ENCODE results near the gene KRTAP17-1.
A peak's percentile ranks its signal among the peaks of the same experiment; 100 is the strongest.

The KRTAP17-1 gene

GRCh38 chr17:41332239-41332638 is 16.7 kb upstream of the KRTAP17-1 start:
- no peak for DNase-seq (ENCODE audit: low read depth)

- DNase-seq (ENCODE audit: low read depth) = no peak
These were observed 16.1 kb upstream of the KRTAP17-1 start for GRCh38 chr17:41331606-41332005.

GRCh38 chr17:41329279-41329948 is 13.9 kb upstream of the KRTAP17-1 start:
- peak; percentile 2 for DNase-seq (ENCODE audit: low read depth)

- DNase-seq (ENCODE audit: low read depth) = no peak
These were observed 12.7 kb upstream of the KRTAP17-1 start for GRCh38 chr17:41328207-41328606.

- DNase-seq (ENCODE audit: low read depth) = no peak
These were observed 12.1 kb upstream of the KRTAP17-1 start for GRCh38 chr17:41327411-41328120.

- DNase-seq (ENCODE audit: low read depth) = no peak
These were observed 10.9 kb upstream of the KRTAP17-1 start for GRCh38 chr17:41326173-41327145.

- no peak for DNase-seq (ENCODE audit: low read depth)
These were observed 10.1 kb upstream of the KRTAP17-1 start for GRCh38 chr17:41325611-41326010.

- no peak for DNase-seq (ENCODE audit: low read depth)
These were observed 9.6 kb upstream of the KRTAP17-1 start for GRCh38 chr17:41325126-41325525.

GRCh38 chr17:41324180-41325075 is 8.9 kb upstream of the KRTAP17-1 start:
- no peak for DNase-seq (ENCODE audit: low read depth)

GRCh38 chr17:41322903-41323895 is 7.7 kb upstream of the KRTAP17-1 start:
- DNase-seq (ENCODE audit: low read depth) = no peak

GRCh38 chr17:41322094-41322902 is 6.8 kb upstream of the KRTAP17-1 start:
- peak; percentile 2 for DNase-seq (ENCODE audit: low read depth)

- no peak for DNase-seq (ENCODE audit: low read depth)
These were observed 2.7 kb upstream of the KRTAP17-1 start for GRCh38 chr17:41318231-41318630.

GRCh38 chr17:41315814-41316445 is 420 bp upstream of the KRTAP17-1 start:
- no peak for DNase-seq (ENCODE audit: low read depth)

GRCh38 chr17:41311111-41311510 is 4.4 kb downstream of the KRTAP17-1 start:
- DNase-seq (ENCODE audit: low read depth) = no peak

GRCh38 chr17:41308918-41309359 is 6.6 kb downstream of the KRTAP17-1 start, which contains the start of gene KRTAP16-1:
Gene KRTAP16-1 (minus strand): TSS chr17:41309309. CDS start chr17:41309253, 56 bp downstream.
- no peak for DNase-seq (ENCODE audit: low read depth)

GRCh38 chr17:41308251-41308917 is 7.1 kb downstream of the KRTAP17-1 start:
- no peak for DNase-seq (ENCODE audit: low read depth)

GRCh38 chr17:41307647-41308046 is 7.9 kb downstream of the KRTAP17-1 start:
- DNase-seq (ENCODE audit: low read depth) = no peak

- DNase-seq (ENCODE audit: low read depth) = no peak
These were observed 11.4 kb downstream of the KRTAP17-1 start for GRCh38 chr17:41304091-41304490.
